ENCODE measurements around the gene FBLN2.

FBLN2 gene

DNA sequence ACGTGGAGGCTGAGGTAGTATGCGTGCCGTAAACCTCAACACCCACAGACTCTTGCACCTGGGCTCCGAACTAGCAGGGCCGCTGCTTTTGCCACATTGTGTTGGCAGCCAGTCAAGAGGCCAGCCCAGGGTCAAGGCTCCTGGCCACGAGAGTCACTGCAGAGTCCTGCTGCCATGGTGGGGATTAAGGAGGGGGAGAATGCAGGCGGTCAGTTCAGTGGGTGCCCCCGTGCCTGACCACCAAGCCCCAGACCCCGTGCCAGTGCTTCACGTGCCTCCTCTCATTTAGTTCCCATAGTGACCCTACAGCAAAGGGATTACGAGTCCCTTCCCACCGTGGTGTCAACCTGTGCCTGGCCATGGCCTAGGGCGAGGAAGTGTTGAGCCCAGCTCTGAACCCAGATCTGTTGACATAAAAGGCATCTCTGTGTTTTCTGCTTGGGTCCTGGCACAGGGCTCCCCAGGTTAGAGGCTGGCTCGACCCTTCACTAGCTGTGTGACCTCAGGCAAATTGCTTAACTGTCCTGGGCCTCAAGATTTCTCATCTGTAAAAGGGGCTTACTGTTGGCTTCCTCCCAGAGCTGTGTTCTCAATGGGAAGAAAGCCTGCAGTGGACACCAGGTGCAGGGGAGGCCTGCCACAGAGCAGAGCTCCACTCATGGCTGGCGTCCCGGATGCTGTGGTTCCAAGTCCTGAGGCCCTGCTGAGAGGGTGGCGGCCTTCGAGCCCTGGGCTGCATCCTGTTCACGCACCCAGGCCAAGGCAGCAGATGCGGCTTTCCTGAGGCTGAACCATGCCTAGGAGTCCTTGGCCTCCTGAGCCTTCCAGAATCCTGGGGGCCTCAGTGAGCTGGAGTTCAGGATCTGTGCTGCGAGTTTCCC, 32.8 kb downstream of the FBLN2 start:
- WGBS (ENCODE audit: extremely low coverage, insufficient coverage, insufficient read length): no CpG with 5 or more reads among the region's 21 CpGs
- H3K4me1 ChIP-seq (ENCODE audit: control insufficient read depth in 1 of 2, insufficient read depth in 2 of 2, low read length in 2 of 2): no peaks in the 10 kb centered on the region
- no peak overlapping the region for H3K14ac ChIP-seq (ENCODE audit: low read length)
- H3K4ac ChIP-seq (ENCODE audit: low read depth, low read length): no peak overlapping the region
- H2BK5ac ChIP-seq (ENCODE audit: low read depth, low read length, poor library complexity): no peak overlapping the region
- H2BK120ac ChIP-seq (ENCODE audit: insufficient read depth, low read length, poor library complexity): no peak overlapping the region
- no peaks in the 10 kb centered on the region for H3K79me1 ChIP-seq (ENCODE audit: low read length)
- H3K36me3 ChIP-seq (ENCODE audit: control insufficient read depth in 1 of 2, insufficient read depth in 2 of 2, low read length in 2 of 2): no peaks in the 10 kb centered on the region
- no peaks in the 10 kb centered on the region for H3K9me3 ChIP-seq (ENCODE audit: insufficient read depth, low read depth, low read length)
- H4K91ac ChIP-seq (ENCODE audit: low read depth, low read length): no peak overlapping the region
- DNase-seq: no peak
- no peak overlapping the region for H2AK5ac ChIP-seq (ENCODE audit: low read length)
- no peak overlapping the region for H3K4me3 ChIP-seq (ENCODE audit: low read depth, low read length)
- H3K23ac ChIP-seq (ENCODE audit: low read length): no peak overlapping the region
- no peak overlapping the region for H4K12ac ChIP-seq (ENCODE audit: low read depth, low read length)
- H3K18ac ChIP-seq (ENCODE audit: low read length): no peak overlapping the region
- H2AFZ ChIP-seq (ENCODE audit: insufficient read depth, low read length, poor library complexity): no peak overlapping the region
- H2BK12ac ChIP-seq (ENCODE audit: low read length): no peak overlapping the region
- no peak overlapping the region for H3K9ac ChIP-seq (ENCODE audit: low read length)
- no peak overlapping the region for H3K27ac ChIP-seq (ENCODE audit: low read depth, low read length)
- no peak overlapping the region for H3K4me2 ChIP-seq (ENCODE audit: low read length)
- H3K79me2 ChIP-seq (ENCODE audit: control insufficient read depth, insufficient read depth, low read length, poor library complexity): no peaks in the 10 kb centered on the region
- no peaks in the 10 kb centered on the region for H3K27me3 ChIP-seq (ENCODE audit: insufficient read depth, low read length)
- H4K8ac ChIP-seq (ENCODE audit: low read depth, low read length): no peak overlapping the region

DNA sequence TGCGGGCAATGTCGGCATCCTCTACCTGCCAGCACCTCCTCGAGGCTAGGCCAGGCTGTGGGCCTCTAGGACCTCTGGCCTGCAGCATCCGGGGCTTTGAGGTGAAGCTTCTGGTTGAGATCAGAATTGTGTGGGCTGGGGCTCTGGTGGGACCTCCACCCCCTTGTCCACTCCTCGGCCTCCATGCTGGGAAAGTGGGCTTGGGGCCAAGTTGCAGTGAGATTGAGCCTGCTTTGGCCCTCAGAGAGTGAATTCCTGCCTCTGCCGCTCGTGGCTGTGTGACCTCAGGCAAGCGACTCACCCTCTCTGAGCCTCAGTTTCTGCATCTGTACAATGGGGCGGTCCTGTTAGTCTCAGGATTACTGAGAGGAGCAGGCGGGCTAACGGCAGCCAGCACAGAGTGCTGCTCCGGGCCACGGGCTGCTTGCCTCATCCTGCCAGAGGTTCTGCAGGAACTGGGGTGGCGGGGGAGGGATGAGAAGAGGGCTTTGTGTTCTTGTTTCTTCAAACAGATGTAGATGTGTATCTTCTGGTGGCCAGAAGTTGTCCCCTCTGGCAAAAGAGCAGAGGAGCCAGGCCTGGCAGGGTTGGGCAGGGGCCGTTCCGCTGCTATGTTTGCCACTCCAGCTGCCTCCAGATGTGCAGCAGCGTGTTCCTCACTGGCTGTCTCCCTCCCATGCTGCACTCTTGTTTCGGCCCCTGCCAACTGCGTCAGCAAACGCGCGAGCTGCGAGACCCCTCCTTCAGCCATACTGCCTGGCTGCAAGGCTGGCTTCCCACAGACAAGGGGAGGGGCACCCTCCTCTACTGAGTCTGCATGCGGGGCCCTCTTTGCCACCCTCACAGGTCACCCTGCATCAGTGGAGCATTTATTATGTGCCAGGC, 33.7 kb downstream of the FBLN2 start:
- no peak overlapping the region for H4K12ac ChIP-seq (ENCODE audit: low read depth, low read length)
- WGBS (ENCODE audit: extremely low coverage, insufficient coverage, insufficient read length): no CpG with 5 or more reads among the region's 24 CpGs
- DNase-seq: peak in 1 of 2 donors; percentile 35
- no peak overlapping the region for H3K27ac ChIP-seq (ENCODE audit: low read depth, low read length)
- no peak overlapping the region for H3K14ac ChIP-seq (ENCODE audit: low read length)
- no peaks in the 10 kb centered on the region for H3K9me3 ChIP-seq (ENCODE audit: insufficient read depth, low read depth, low read length)
- H3K18ac ChIP-seq (ENCODE audit: low read length): no peak overlapping the region
- no peak overlapping the region for H3K4ac ChIP-seq (ENCODE audit: low read depth, low read length)
- no peaks in the 10 kb centered on the region for H3K36me3 ChIP-seq (ENCODE audit: control insufficient read depth in 1 of 2, insufficient read depth in 2 of 2, low read length in 2 of 2)
- H3K27me3 ChIP-seq (ENCODE audit: insufficient read depth, low read length): no peaks in the 10 kb centered on the region
- no peak overlapping the region for H3K4me3 ChIP-seq (ENCODE audit: low read depth, low read length)
- no peak overlapping the region for H3K23ac ChIP-seq (ENCODE audit: low read length)
- no peak overlapping the region for H3K4me2 ChIP-seq (ENCODE audit: low read length)
- no peak overlapping the region for H3K9ac ChIP-seq (ENCODE audit: low read length)
- H4K91ac ChIP-seq (ENCODE audit: low read depth, low read length): no peak overlapping the region
- no peak overlapping the region for H4K8ac ChIP-seq (ENCODE audit: low read depth, low read length)
- H3K79me1 ChIP-seq (ENCODE audit: low read length): no peaks in the 10 kb centered on the region
- H3K79me2 ChIP-seq (ENCODE audit: control insufficient read depth, insufficient read depth, low read length, poor library complexity): no peaks in the 10 kb centered on the region
- no peaks in the 10 kb centered on the region for H3K4me1 ChIP-seq (ENCODE audit: control insufficient read depth in 1 of 2, insufficient read depth in 2 of 2, low read length in 2 of 2)
- H2AK5ac ChIP-seq (ENCODE audit: low read length): no peak overlapping the region
- H2AFZ ChIP-seq (ENCODE audit: insufficient read depth, low read length, poor library complexity): no peak overlapping the region
- H2BK120ac ChIP-seq (ENCODE audit: insufficient read depth, low read length, poor library complexity): no peak overlapping the region
- H2BK5ac ChIP-seq (ENCODE audit: low read depth, low read length, poor library complexity): no peak overlapping the region
- H2BK12ac ChIP-seq (ENCODE audit: low read length): no peak overlapping the region

DNA sequence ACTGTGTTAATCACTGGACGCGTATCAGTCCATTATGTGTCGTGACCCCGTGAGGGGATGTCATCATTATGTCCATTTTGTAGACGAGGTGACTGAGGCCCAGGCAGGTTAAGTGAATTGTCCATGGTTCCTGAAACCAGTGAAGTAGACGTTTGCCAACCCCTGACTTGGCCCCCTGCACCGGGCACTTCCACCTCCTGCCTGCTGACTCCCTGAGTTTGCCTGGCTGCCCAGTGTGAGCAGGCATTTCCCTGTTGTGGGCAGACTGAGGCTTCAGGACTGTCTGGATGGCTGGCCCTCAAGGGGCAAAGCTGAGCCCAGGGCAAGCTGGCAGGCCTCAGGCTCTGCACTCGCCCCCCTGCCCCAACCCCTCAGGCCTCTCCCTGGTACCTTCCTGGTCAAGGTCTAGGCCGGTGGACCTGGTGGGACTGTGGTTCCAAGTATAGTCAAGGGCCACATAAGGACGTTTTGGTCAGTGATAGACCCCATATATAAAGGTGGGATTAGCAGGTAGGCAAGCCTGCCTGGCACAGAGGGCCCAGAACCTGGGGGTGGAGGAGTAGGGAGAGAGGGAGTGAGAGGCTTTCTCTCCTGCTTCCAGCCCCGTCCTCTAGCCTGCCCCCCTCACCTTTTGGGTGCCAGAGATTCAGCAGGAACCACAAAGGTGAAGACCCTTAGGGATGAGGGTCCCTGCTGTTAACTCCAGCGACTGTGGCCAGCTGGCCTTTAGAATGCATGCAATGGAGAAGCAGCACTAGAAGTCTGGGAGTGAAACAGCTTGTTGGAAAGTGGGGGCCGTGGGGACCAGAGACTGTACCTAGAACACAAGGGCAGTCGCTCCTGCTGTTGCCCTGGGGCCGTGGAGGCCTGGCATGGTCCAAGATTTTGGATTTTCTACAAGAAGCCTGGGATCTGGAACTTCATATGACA, 34.6 kb downstream of the FBLN2 start:
- no CpG with 5 or more reads among the region's 15 CpGs for WGBS (ENCODE audit: extremely low coverage, insufficient coverage, insufficient read length)
- Histone ChIP-seq H3K9ac (ENCODE audit: low read length) (no peak overlapping the region), H3K27ac (ENCODE audit: low read depth, low read length) (no peak overlapping the region), H3K23ac (ENCODE audit: low read length) (no peak overlapping the region), H3K9me3 (ENCODE audit: insufficient read depth, low read depth, low read length) (no peaks in the 10 kb centered on the region), H4K91ac (ENCODE audit: low read depth, low read length) (no peak overlapping the region), H3K79me1 (ENCODE audit: low read length) (peaks cover 3% of the 10 kb centered on the region), H4K8ac (ENCODE audit: low read depth, low read length) (no peak overlapping the region), H3K4me1 (ENCODE audit: control insufficient read depth in 1 of 2, insufficient read depth in 2 of 2, low read length in 2 of 2) (peaks cover 2 to 5% of the 10 kb centered on the region in 2 experiments), H3K4me3 (ENCODE audit: low read depth, low read length) (no peak overlapping the region), H2AFZ (ENCODE audit: insufficient read depth, low read length, poor library complexity) (no peak overlapping the region), H3K27me3 (ENCODE audit: insufficient read depth, low read length) (no peaks in the 10 kb centered on the region), H3K4ac (ENCODE audit: low read depth, low read length) (no peak overlapping the region), H2BK12ac (ENCODE audit: low read length) (no peak overlapping the region), H3K18ac (ENCODE audit: low read length) (no peak overlapping the region), H3K14ac (ENCODE audit: low read length) (no peak overlapping the region), H2AK5ac (ENCODE audit: low read length) (no peak overlapping the region), H3K79me2 (ENCODE audit: control insufficient read depth, insufficient read depth, low read length, poor library complexity) (peaks cover 1% of the 10 kb centered on the region), H2BK120ac (ENCODE audit: insufficient read depth, low read length, poor library complexity) (no peak overlapping the region), H4K12ac (ENCODE audit: low read depth, low read length) (no peak overlapping the region), H2BK5ac (ENCODE audit: low read depth, low read length, poor library complexity) (no peak overlapping the region), H3K4me2 (ENCODE audit: low read length) (no peak overlapping the region), H3K36me3 (ENCODE audit: control insufficient read depth in 1 of 2, insufficient read depth in 2 of 2, low read length in 2 of 2) (no peaks in the 10 kb centered on the region)
- DNase-seq: no peak

DNA sequence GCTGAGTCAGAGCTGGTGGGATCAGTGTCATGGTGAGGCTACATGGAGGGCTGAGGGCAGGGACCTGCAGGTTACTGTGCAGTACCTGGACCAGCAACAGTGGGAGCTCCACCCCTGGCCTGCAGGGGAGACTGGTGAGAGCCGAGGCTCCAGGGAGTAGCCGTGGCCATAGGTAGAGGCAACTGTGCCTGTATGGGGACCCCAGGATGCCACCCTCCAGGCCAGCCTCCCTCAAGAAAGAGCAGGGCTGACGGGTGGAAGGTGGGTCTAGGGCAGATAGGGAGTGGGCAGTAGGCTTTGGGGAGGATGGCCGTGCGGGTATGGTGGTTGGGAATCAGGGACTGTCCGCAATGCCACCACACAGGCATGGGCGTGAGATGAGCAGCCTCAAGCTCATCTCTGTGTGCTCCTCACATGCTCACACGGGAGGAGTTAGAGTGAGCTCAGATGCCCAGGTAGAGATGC, 35.5 kb downstream of the FBLN2 start:
- Histone ChIP-seq H3K23ac (ENCODE audit: low read length) (no peak overlapping the region), H3K14ac (ENCODE audit: low read length) (no peak overlapping the region), H3K4ac (ENCODE audit: low read depth, low read length) (no peak overlapping the region), H2AFZ (ENCODE audit: insufficient read depth, low read length, poor library complexity) (no peak overlapping the region), H3K36me3 (ENCODE audit: control insufficient read depth in 1 of 2, insufficient read depth in 2 of 2, low read length in 2 of 2) (no peaks in the 10 kb centered on the region), H3K27me3 (ENCODE audit: insufficient read depth, low read length) (no peaks in the 10 kb centered on the region), H3K4me1 (ENCODE audit: control insufficient read depth in 1 of 2, insufficient read depth in 2 of 2, low read length in 2 of 2) (peaks cover 2 to 5% of the 10 kb centered on the region in 2 experiments), H2BK120ac (ENCODE audit: insufficient read depth, low read length, poor library complexity) (no peak overlapping the region), H3K4me2 (ENCODE audit: low read length) (no peak overlapping the region), H3K18ac (ENCODE audit: low read length) (no peak overlapping the region), H3K4me3 (ENCODE audit: low read depth, low read length) (no peak overlapping the region), H4K12ac (ENCODE audit: low read depth, low read length) (no peak overlapping the region), H4K8ac (ENCODE audit: low read depth, low read length) (no peak overlapping the region), H2AK5ac (ENCODE audit: low read length) (no peak overlapping the region), H3K79me1 (ENCODE audit: low read length) (peaks cover 3% of the 10 kb centered on the region), H2BK12ac (ENCODE audit: low read length) (no peak overlapping the region), H3K9me3 (ENCODE audit: insufficient read depth, low read depth, low read length) (no peaks in the 10 kb centered on the region), H3K27ac (ENCODE audit: low read depth, low read length) (no peak overlapping the region), H4K91ac (ENCODE audit: low read depth, low read length) (no peak overlapping the region), H3K9ac (ENCODE audit: low read length) (no peak overlapping the region), H3K79me2 (ENCODE audit: control insufficient read depth, insufficient read depth, low read length, poor library complexity) (peaks cover 1% of the 10 kb centered on the region), H2BK5ac (ENCODE audit: low read depth, low read length, poor library complexity) (no peak overlapping the region)
- DNase-seq: no peak
- WGBS (ENCODE audit: extremely low coverage, insufficient coverage, insufficient read length): no CpG with 5 or more reads among the region's 8 CpGs
